Ishikawa (cell line): ENCODE results near the gene PPP1R9B.

Source experiments
- CEBPB ChIP-seq: IDR thresholded peaks from 2 replicates; pipeline ENCODE4 v1.6.1; 2012
- CREB1 ChIP-seq: IDR thresholded peaks from 2 replicates; pipeline ENCODE4 v1.6.1; 2012; ENCODE audit warnings: low read depth
- EGR1 ChIP-seq: IDR thresholded peaks from 2 replicates; pipeline ENCODE4 v1.6.1; 2012
- EP300 ChIP-seq: IDR thresholded peaks from 2 replicates; pipeline ENCODE4 v1.6.1; 2012; ENCODE audit warnings: borderline replicate concordance
- FOXM1 ChIP-seq: IDR thresholded peaks from 2 replicates; pipeline ENCODE4 v1.6.1; 2012; ENCODE audit warnings: low read depth, borderline replicate concordance
- MAX ChIP-seq: IDR thresholded peaks from 2 replicates; pipeline ENCODE4 v1.6.1; 2012
- NFIC ChIP-seq: IDR thresholded peaks from 2 replicates; pipeline ENCODE4 v1.6.1; 2012
- RAD21 ChIP-seq: IDR thresholded peaks from 2 replicates; pipeline ENCODE4 v1.6.1; 2012; ENCODE audit warnings: low read depth
- TAF1 ChIP-seq: IDR thresholded peaks from 2 replicates; pipeline ENCODE4 v1.6.1; 2012; ENCODE audit warnings: low read depth, mild to moderate bottlenecking
- TCF12 ChIP-seq: IDR thresholded peaks from 2 replicates; pipeline ENCODE4 v1.6.1; 2012; ENCODE audit warnings: low read depth
- TEAD4 ChIP-seq: IDR thresholded peaks from 2 replicates; pipeline ENCODE4 v1.6.1; 2012
- YY1 ChIP-seq: IDR thresholded peaks from 2 replicates; pipeline ENCODE4 v1.6.1; 2012; ENCODE audit warnings: low read depth
- ZBTB7A ChIP-seq: IDR thresholded peaks from 2 replicates; pipeline ENCODE4 v1.6.1; 2012; ENCODE audit warnings: low read depth
- TF ChIP-seq, protein P1 (sequence below): IDR thresholded peaks from 2 replicates; pipeline ENCODE4 v1.6.1; 2012
- TF ChIP-seq, protein P2 (sequence below): IDR thresholded peaks from 2 replicates; pipeline ENCODE4 v1.6.1; 2012; ENCODE audit warnings: low read depth, mild to moderate bottlenecking

PPP1R9B gene

DNA sequence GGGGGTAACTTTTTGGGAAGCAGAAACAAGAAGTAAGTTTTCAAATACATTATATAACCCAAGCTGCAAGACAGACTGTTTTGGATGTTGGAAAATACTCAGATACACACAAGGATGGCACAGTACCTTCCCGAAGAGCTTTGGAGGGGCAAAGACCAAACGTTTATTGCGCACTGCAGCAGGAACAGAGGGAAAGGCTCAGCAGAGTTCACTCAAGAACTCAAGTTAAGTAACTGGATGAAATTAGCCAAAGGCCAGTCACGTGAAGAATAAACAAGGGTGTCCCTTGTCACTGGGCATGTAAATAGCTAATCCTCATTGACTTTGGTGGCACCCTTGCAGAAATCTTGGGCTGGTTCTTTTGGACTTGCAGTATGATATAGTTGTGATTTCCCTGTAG lies 52.6 kb downstream of the PPP1R9B start:
- TF ChIP-seq CREB1, result no peak

- TF ChIP-seq EGR1 (no peak), NFIC (no peak), CEBPB (no peak), ZBTB7A (no peak), TEAD4 (no peak), RAD21 (no peak), YY1 (no peak), MAX (no peak)
- TF ChIP-seq, protein P1, sequence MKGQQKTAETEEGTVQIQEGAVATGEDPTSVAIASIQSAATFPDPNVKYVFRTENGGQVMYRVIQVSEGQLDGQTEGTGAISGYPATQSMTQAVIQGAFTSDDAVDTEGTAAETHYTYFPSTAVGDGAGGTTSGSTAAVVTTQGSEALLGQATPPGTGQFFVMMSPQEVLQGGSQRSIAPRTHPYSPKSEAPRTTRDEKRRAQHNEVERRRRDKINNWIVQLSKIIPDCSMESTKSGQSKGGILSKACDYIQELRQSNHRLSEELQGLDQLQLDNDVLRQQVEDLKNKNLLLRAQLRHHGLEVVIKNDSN, result no peak
Measured at GRCh38 chr17:50097455-50097854, 53.0 kb downstream of the PPP1R9B start.

- no peak for TF ChIP-seq YY1
- no peak for TF ChIP-seq EGR1
- no peak for TF ChIP-seq TAF1
- TF ChIP-seq FOXM1, result no peak
- TF ChIP-seq, protein P2, sequence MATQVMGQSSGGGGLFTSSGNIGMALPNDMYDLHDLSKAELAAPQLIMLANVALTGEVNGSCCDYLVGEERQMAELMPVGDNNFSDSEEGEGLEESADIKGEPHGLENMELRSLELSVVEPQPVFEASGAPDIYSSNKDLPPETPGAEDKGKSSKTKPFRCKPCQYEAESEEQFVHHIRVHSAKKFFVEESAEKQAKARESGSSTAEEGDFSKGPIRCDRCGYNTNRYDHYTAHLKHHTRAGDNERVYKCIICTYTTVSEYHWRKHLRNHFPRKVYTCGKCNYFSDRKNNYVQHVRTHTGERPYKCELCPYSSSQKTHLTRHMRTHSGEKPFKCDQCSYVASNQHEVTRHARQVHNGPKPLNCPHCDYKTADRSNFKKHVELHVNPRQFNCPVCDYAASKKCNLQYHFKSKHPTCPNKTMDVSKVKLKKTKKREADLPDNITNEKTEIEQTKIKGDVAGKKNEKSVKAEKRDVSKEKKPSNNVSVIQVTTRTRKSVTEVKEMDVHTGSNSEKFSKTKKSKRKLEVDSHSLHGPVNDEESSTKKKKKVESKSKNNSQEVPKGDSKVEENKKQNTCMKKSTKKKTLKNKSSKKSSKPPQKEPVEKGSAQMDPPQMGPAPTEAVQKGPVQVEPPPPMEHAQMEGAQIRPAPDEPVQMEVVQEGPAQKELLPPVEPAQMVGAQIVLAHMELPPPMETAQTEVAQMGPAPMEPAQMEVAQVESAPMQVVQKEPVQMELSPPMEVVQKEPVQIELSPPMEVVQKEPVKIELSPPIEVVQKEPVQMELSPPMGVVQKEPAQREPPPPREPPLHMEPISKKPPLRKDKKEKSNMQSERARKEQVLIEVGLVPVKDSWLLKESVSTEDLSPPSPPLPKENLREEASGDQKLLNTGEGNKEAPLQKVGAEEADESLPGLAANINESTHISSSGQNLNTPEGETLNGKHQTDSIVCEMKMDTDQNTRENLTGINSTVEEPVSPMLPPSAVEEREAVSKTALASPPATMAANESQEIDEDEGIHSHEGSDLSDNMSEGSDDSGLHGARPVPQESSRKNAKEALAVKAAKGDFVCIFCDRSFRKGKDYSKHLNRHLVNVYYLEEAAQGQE, result no peak
- TF ChIP-seq RAD21, result no peak
- TF ChIP-seq CREB1, result no peak
- TF ChIP-seq, protein P1, result no peak
- TF ChIP-seq CEBPB, result no peak
- no peak for TF ChIP-seq MAX
- TF ChIP-seq EP300, result no peak
- no peak for TF ChIP-seq ZBTB7A
- no peak for TF ChIP-seq TCF12
- TF ChIP-seq TEAD4, result no peak
- TF ChIP-seq NFIC, result no peak
Measured at GRCh38 chr17:50096758-50097157, 53.7 kb downstream of the PPP1R9B start.

GRCh38 chr17:50096092-50096491 lies 54.4 kb downstream of the PPP1R9B start:
- no peak for TF ChIP-seq CREB1

GRCh38 chr17:50095626-50096037 lies 54.8 kb downstream of the PPP1R9B start:
- no peak for TF ChIP-seq CREB1
- peak; percentile 69; the same call in 1 of the 2 replicates for TF ChIP-seq ZBTB7A
- TF ChIP-seq RAD21, result no peak
- no peak for TF ChIP-seq FOXM1
- TF ChIP-seq TCF12, result no peak

GRCh38 chr17:50094753-50095619 lies 55.5 kb downstream of the PPP1R9B start, which contains the start of gene PDK2:
Gene PDK2 (plus strand): TSS chr17:50095351. CDS start chr17:50095436, 85 bp downstream.
- TF ChIP-seq ZBTB7A (peak; percentile 59; the same call in 1 of the 2 replicates), CREB1 (peak; percentile 51; the same call in 1 of the 2 replicates), YY1 (no peak), TCF12 (no peak), EGR1 (no peak), RAD21 (no peak), TAF1 (peak; percentile 55; the same call in 1 of the 2 replicates), NFIC (no peak), MAX (peak; percentile 88), FOXM1 (peak; percentile 75), EP300 (no peak), CEBPB (no peak), TEAD4 (peak; percentile 69; the same call in 1 of the 2 replicates)
- TF ChIP-seq, protein P1, result peak; percentile 98
- TF ChIP-seq, protein P2, result no peak
